PC-3 (cell line): ENCODE results near the gene SCYGR8. TPM values are rescaled to one million over a fixed set of nuclear protein-coding genes. Genes with fewer than 3 reads are reported as not detected.
"Not testable (repeated sequence)": the region's sequence is repeated elsewhere in the genome, so short reads cannot be mapped to it uniquely, and the experiment has no call there.

Experiments used
- ATAC-seq: fragments of 200-7000 bp; cut with Tn5 transposase; 2 replicates; pipeline ENCODE4 v1.9.1; 2020; ENCODE audit warnings: mild to moderate bottlenecking, moderate library complexity
- BruUV-seq: library from RNA; stranded (reverse); fragments of 400-500 nt; replicated peaks from 2 replicates; lab custom pipeline; 2021; lab: Mats Ljungman, UMichigan
- CTCF ChIA-PET: fragments of 300-600 bp; sonication (Branson Sonifier 250); formaldehyde crosslinking; loops from one replicate; lab custom pipeline; 2022; ENCODE audit warnings: antibody characterized with exemption; lab: Charles Lee
- POLR2A ChIA-PET: fragments of 300-600 bp; sonication (Branson Sonifier 250); formaldehyde crosslinking; loops from one replicate; lab custom pipeline; 2022; ENCODE audit warnings: antibody characterized with exemption; ENCODE audit not compliant: unreplicated experiment; lab: Charles Lee
- DNase-seq: peaks from one replicate; pipeline ENCODE4 v3.0.0-alpha.2; 2015
- H2AFZ ChIP-seq: fragments of 300-600 bp; sonication (generic); 2 replicates; pipeline ENCODE4 v1.6.0; 2016; ENCODE audit warnings: antibody characterized with exemption, low read length
- H3F3A ChIP-seq: fragments of 300-600 bp; sonication (generic); one replicate; pipeline ENCODE4 v1.6.0; 2017; ENCODE audit warnings: antibody characterized with exemption, low read length, control low read depth, mild to moderate bottlenecking; ENCODE audit not compliant: unreplicated experiment
- H3K27ac ChIP-seq: fragments of 300-600 bp; sonication (generic); 2 replicates; pipeline ENCODE4 v1.5.1; 2016; ENCODE audit warnings: mild to moderate bottlenecking, low read length
- H3K27me3 ChIP-seq: fragments of 300-600 bp; sonication (generic); 2 replicates; pipeline ENCODE4 v1.6.1; 2016; ENCODE audit warnings: low read length, mixed read lengths
- H3K36me3 ChIP-seq: fragments of 300-600 bp; sonication (generic); 2 replicates; pipeline ENCODE4 v1.6.1; 2016; ENCODE audit warnings: low read depth, mixed run types, low read length, mixed read lengths
- H3K4me1 ChIP-seq: fragments of 300-600 bp; sonication (generic); 2 replicates; pipeline ENCODE4 v1.5.1; 2016; ENCODE audit warnings: low read length; ENCODE audit not compliant: insufficient read depth
- H3K4me2 ChIP-seq: fragments of 300-600 bp; sonication (generic); 2 replicates; pipeline ENCODE4 v1.6.0; 2016; ENCODE audit warnings: low read length
- H3K4me3 ChIP-seq: fragments of 300-600 bp; sonication (generic); 2 replicates; pipeline ENCODE4 v1.5.1; 2016; ENCODE audit warnings: mild to moderate bottlenecking, low read length, mixed read lengths
- H3K79me2 ChIP-seq: fragments of 300-600 bp; sonication (generic); 2 replicates; pipeline ENCODE4 v1.6.1; 2017; ENCODE audit warnings: low read length, mixed read lengths
- H3K9ac ChIP-seq: fragments of 300-600 bp; sonication (generic); 2 replicates; pipeline ENCODE4 v1.6.0; 2016; ENCODE audit warnings: mild to moderate bottlenecking, low read length
- H3K9me2 ChIP-seq: fragments of 300-600 bp; sonication (generic); replicated peaks from 2 replicates; pipeline ENCODE4 v1.6.1; 2016; ENCODE audit warnings: mixed run types, low read length, mixed read lengths
- H3K9me3 ChIP-seq: fragments of 300-600 bp; sonication (generic); 2 replicates; pipeline ENCODE4 v1.6.1; 2016; ENCODE audit warnings: low read length, mixed read lengths
- H4K20me1 ChIP-seq: fragments of 300-600 bp; sonication (generic); 2 replicates; pipeline ENCODE4 v1.6.1; 2016; ENCODE audit warnings: low read length, mixed read lengths
- EZH2 ChIP-seq: fragments of 300-600 bp; sonication (generic); IDR thresholded peaks from one replicate; pipeline ENCODE4 v1.6.1; 2017; ENCODE audit warnings: antibody characterized with exemption, mild to moderate bottlenecking, low read length; ENCODE audit not compliant: unreplicated experiment
- EZH2phosphoT487 ChIP-seq: fragments of 300-600 bp; sonication (generic); IDR thresholded peaks from 2 replicates; pipeline ENCODE4 v1.6.1; 2018; ENCODE audit warnings: mild to moderate bottlenecking, antibody characterized with exemption, low read length, borderline replicate concordance
- intact Hi-C: fragments of 100-400 bp; cut with micrococcal nuclease; formaldehyde crosslinking; loops from 2 replicates; pipeline ENCODE4 v1.9.0; 2023
- total RNA-seq: library from RNA; depleted of rRNA; stranded (reverse); fragments of >200 nt; gene quantifications from 2 replicates; pipeline ENCODE4 v1.2.3, GENCODE V29; 2014
- TF ChIP-seq, protein P1 (sequence below): fragments of 300-600 bp; sonication (generic); conservative IDR thresholded peaks from 2 replicates; pipeline ENCODE4 v1.5.1; 2017; ENCODE audit warnings: antibody characterized with exemption, low read depth, mild to moderate bottlenecking, low read length

The SCYGR8 gene
- total RNA-seq, 1 experiment from 2014 or later, result not detected

DNA sequence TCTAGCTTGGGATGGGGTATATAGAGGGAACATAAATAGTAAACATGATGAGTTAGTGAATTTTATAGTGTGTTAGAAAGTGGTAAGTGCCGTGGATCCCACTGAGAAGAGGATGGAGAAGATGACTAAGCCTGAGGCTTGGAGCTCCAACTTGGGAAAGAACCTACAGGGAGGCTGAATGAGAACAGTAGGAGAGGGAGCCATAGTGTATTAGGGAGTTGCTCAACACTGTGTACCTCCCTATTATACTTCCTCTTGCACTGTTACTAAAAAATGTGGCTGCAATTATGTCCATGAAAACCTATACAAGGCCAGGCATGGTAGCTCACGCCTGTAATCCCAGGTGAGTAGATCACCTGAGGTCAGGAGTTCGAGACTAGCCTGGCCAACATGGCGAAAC lies 25.0 kb upstream of the SCYGR8 start:
- H3K79me2 ChIP-seq, result no peaks in the 10 kb centered on the region
- no peaks in the 10 kb centered on the region for H3K4me1 ChIP-seq
- no peaks in the 10 kb centered on the region for H3K27me3 ChIP-seq
- TF ChIP-seq EZH2, result no peak
- TF ChIP-seq EZH2phosphoT487, result no peak
- TF ChIP-seq, protein P1, sequence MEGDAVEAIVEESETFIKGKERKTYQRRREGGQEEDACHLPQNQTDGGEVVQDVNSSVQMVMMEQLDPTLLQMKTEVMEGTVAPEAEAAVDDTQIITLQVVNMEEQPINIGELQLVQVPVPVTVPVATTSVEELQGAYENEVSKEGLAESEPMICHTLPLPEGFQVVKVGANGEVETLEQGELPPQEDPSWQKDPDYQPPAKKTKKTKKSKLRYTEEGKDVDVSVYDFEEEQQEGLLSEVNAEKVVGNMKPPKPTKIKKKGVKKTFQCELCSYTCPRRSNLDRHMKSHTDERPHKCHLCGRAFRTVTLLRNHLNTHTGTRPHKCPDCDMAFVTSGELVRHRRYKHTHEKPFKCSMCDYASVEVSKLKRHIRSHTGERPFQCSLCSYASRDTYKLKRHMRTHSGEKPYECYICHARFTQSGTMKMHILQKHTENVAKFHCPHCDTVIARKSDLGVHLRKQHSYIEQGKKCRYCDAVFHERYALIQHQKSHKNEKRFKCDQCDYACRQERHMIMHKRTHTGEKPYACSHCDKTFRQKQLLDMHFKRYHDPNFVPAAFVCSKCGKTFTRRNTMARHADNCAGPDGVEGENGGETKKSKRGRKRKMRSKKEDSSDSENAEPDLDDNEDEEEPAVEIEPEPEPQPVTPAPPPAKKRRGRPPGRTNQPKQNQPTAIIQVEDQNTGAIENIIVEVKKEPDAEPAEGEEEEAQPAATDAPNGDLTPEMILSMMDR, result no peak
- no peak overlapping the region for H3K9ac ChIP-seq
- DNase-seq (no peak), ATAC-seq (no peak)
- H3K4me2 ChIP-seq, result no peak overlapping the region
- no peak overlapping the region for H3K27ac ChIP-seq
- no peak overlapping the region for H3K4me3 ChIP-seq
- no peaks in the 10 kb centered on the region for H3K9me3 ChIP-seq
- H2AFZ ChIP-seq, result no peak overlapping the region
- no peaks in the 10 kb centered on the region for H3K36me3 ChIP-seq
- no peaks in the 10 kb centered on the region for H3F3A ChIP-seq
- BruUV-seq, result no TSS peak
- CTCF ChIA-PET, result no interaction called here
- POLR2A ChIA-PET, result no interaction called here
- H3K9me2 ChIP-seq, result no peaks in the 10 kb centered on the region
- no peaks in the 10 kb centered on the region for H4K20me1 ChIP-seq
- intact Hi-C loops, result no loop called here

DNA sequence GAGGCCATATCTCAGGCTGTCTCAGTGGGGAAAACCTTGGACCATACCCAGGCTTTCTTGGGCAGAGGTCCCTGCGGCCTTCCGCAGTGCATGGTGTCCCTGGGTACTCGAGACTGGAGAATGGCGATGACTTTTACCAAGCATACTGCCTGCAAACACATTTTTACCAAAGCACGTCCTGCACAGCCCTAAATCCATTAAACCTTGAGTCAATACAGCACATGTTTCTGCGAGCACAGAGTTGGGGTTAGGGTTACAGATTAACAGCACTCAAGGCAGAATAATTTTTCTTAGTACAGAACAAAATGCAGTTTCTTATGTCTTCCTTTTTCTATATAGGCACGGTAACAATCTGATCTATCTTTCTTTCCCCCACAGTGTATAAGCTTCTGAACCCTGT lies 22.9 kb upstream of the SCYGR8 start:
- H3K9me3 ChIP-seq, ATAC-seq, H3K4me2 ChIP-seq, POLR2A ChIA-PET, H2AFZ ChIP-seq, H3K79me2 ChIP-seq, H4K20me1 ChIP-seq, H3K4me3 ChIP-seq, DNase-seq, H3K36me3 ChIP-seq, H3K9ac ChIP-seq, H3K27me3 ChIP-seq, H3K9me2 ChIP-seq, CTCF ChIA-PET, BruUV-seq, H3K27ac ChIP-seq, H3F3A ChIP-seq, intact Hi-C loops, H3K4me1 ChIP-seq: not testable (repeated sequence)

DNA sequence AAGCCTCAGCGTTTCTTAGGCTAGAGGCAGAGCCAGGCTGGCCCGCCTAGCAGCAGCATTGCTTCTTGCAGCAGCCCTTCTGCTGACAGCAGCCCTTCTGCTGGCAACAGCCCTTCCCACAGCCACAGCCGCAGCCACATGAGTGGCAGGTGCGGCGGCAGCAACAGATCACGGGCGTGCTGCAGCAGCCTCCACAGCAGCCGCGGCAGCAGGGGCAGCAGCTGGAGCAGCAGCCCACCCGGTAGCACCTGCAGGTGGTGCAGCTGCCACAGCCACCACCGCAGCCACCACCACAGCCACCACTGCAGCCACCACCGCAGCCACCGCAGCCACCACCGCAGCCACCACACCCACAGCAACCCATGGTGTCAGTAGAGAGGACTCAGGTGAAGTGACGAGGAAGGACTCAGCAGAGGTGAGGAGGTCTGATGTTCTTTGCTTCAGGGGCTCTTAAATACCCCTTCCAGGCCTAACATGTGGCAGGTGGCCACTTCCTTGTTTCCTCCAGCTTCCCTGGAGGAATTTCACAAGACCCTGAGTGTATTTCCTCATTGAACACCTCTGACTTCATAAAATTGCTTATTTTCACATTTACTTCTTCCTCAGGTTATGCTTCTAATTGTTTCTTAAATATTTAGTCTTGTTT lies 21.2 kb upstream of the SCYGR8 start, which contains the start of gene SCYGR6:
SCYGR6 (minus strand) TSS at position 364 of the 646 bp plus-strand sequence; CDS start at position 364, 0 bp downstream.
- ChIA-PET POLR2A (no interaction called here), CTCF (interaction anchor here (0.7 kb wide), 1 partner anchor 590 kb away, joined by 3 read pairs; no protein-coding TSS in a partner anchor)
- BruUV-seq, result no TSS peak

More for the DNA sequence above, 21.2 kb upstream of the SCYGR8 start, which contains the start of gene SCYGR6:
- H3K4me2 ChIP-seq, result no peak within 1 kb of the TSS
- H3K79me2 ChIP-seq, result no peaks in the 10 kb centered on the region
- H3K9me3 ChIP-seq, result no peaks in the 10 kb centered on the region
- H3K4me3 ChIP-seq, result no peak within 1 kb of the TSS
- H2AFZ ChIP-seq, result no peak within 1 kb of the TSS
- H3K9ac ChIP-seq, result no peak within 1 kb of the TSS
- no peaks in the 10 kb centered on the region for H3F3A ChIP-seq
- H4K20me1 ChIP-seq, result no peaks in the 10 kb centered on the region
- intact Hi-C loops, result no loop called here
- no peaks in the 10 kb centered on the region for H3K4me1 ChIP-seq
- H3K9me2 ChIP-seq, result no peaks in the 10 kb centered on the region
- H3K27me3 ChIP-seq, result no peaks in the 10 kb centered on the region
- DNase-seq (no peak), ATAC-seq (no peak)
- no peaks in the 10 kb centered on the region for H3K36me3 ChIP-seq
- H3K27ac ChIP-seq, result no peak within 1 kb of the TSS
- TF ChIP-seq EZH2phosphoT487, result no peak
- TF ChIP-seq EZH2, result no peak
- TF ChIP-seq, protein P1, result no peak
